ENCODE data around the gene ENTPD8.
"Not testable (repeated sequence)": the region's sequence is repeated elsewhere in the genome, so short reads cannot be mapped to it uniquely, and the experiment has no call there.

ENTPD8 gene

GRCh38 chr9:137410891-137411249 is 30.3 kb downstream of the ENTPD8 start:
- no peak for DNase-seq (ENCODE audit: low spot score)

- DNase-seq (ENCODE audit: low spot score): not testable (repeated sequence)
These were observed 30.8 kb downstream of the ENTPD8 start for GRCh38 chr9:137410236-137410890.

GRCh38 chr9:137409515-137409914 is 31.6 kb downstream of the ENTPD8 start:
- DNase-seq (ENCODE audit: low spot score): no peak

- no peak for DNase-seq (ENCODE audit: low spot score)
These were observed 32.3 kb downstream of the ENTPD8 start for GRCh38 chr9:137408651-137409405.

- no peak for DNase-seq (ENCODE audit: low spot score)
These were observed 33.4 kb downstream of the ENTPD8 start for GRCh38 chr9:137407590-137408300.

GRCh38 chr9:137406876-137407589 is 34.1 kb downstream of the ENTPD8 start:
- no peak for DNase-seq (ENCODE audit: low spot score)

- no peak for DNase-seq (ENCODE audit: low spot score)
These were observed 34.9 kb downstream of the ENTPD8 start for GRCh38 chr9:137406085-137406760.

GRCh38 chr9:137405677-137406081 is 35.5 kb downstream of the ENTPD8 start:
- no peak for DNase-seq (ENCODE audit: low spot score)

- DNase-seq (ENCODE audit: low spot score): no peak
These were observed 36.1 kb downstream of the ENTPD8 start for GRCh38 chr9:137404961-137405567.

GRCh38 chr9:137403269-137403668 is 37.9 kb downstream of the ENTPD8 start:
- DNase-seq (ENCODE audit: low spot score): no peak

- no peak for DNase-seq (ENCODE audit: low spot score)
These were observed 38.4 kb downstream of the ENTPD8 start for GRCh38 chr9:137402746-137403145.

GRCh38 chr9:137398561-137399468 is 42.3 kb downstream of the ENTPD8 start:
- no peak for DNase-seq (ENCODE audit: low spot score)

GRCh38 chr9:137397675-137398423 is 43.3 kb downstream of the ENTPD8 start:
- DNase-seq (ENCODE audit: low spot score): peak; percentile 51

- DNase-seq (ENCODE audit: low spot score): no peak
These were observed 44.4 kb downstream of the ENTPD8 start for GRCh38 chr9:137396634-137397367.

GRCh38 chr9:137396227-137396626 is 44.9 kb downstream of the ENTPD8 start:
- no peak for DNase-seq (ENCODE audit: low spot score)

GRCh38 chr9:137395666-137396010 is 45.5 kb downstream of the ENTPD8 start:
- no peak for DNase-seq (ENCODE audit: low spot score)

GRCh38 chr9:137394866-137395665 is 46.1 kb downstream of the ENTPD8 start:
- DNase-seq (ENCODE audit: low spot score): no peak

Measured in RKO (cell line).